Fibroblast of the conjunctiva (primary cell): ENCODE data around the gene KLHL41.
"Not testable (repeated sequence)": the region's sequence is repeated elsewhere in the genome, so short reads cannot be mapped to it uniquely, and the experiment has no call there.

Source experiments
- DNase-seq: peaks from one replicate; pipeline ENCODE4 v3.0.0-alpha.2; 2010; ENCODE audit warnings: low read depth

Gene KLHL41

GRCh38 chr2:169510496-169510895, 994 bp downstream of the KLHL41 start:
- DNase-seq = no peak

- no peak for DNase-seq
Measured at GRCh38 chr2:169511818-169512217, 2.3 kb downstream of the KLHL41 start.

GRCh38 chr2:169512525-169512924, 3.0 kb downstream of the KLHL41 start:
- no peak for DNase-seq

- DNase-seq = no peak
Measured at GRCh38 chr2:169513094-169513493, 3.6 kb downstream of the KLHL41 start.

- DNase-seq = no peak
Measured at GRCh38 chr2:169513926-169514325, 4.4 kb downstream of the KLHL41 start.

- not testable (repeated sequence) for DNase-seq
Measured at GRCh38 chr2:169514758-169515157, 5.3 kb downstream of the KLHL41 start.

GRCh38 chr2:169516488-169516995, 7.0 kb downstream of the KLHL41 start:
- not testable (repeated sequence) for DNase-seq

GRCh38 chr2:169520896-169521295, 11.4 kb downstream of the KLHL41 start:
- DNase-seq = no peak

- no peak for DNase-seq
Measured at GRCh38 chr2:169523681-169524080, 14.2 kb downstream of the KLHL41 start.

GRCh38 chr2:169525434-169525833, 15.9 kb downstream of the KLHL41 start:
- DNase-seq = no peak

- DNase-seq = no peak
Measured at GRCh38 chr2:169526451-169526850, 16.9 kb downstream of the KLHL41 start.

GRCh38 chr2:169528271-169528701, 18.8 kb downstream of the KLHL41 start:
- peak; percentile 30 for DNase-seq

GRCh38 chr2:169539460-169539859, 30.0 kb downstream of the KLHL41 start:
- DNase-seq = not testable (repeated sequence)

GRCh38 chr2:169540146-169540545, 30.6 kb downstream of the KLHL41 start:
- DNase-seq = no peak

GRCh38 chr2:169542433-169542832, 32.9 kb downstream of the KLHL41 start:
- DNase-seq = no peak

- no peak for DNase-seq
Measured at GRCh38 chr2:169546756-169547155, 37.3 kb downstream of the KLHL41 start.

GRCh38 chr2:169561364-169561763, 51.9 kb downstream of the KLHL41 start:
- DNase-seq = no peak

GRCh38 chr2:169562084-169562483, 52.6 kb downstream of the KLHL41 start:
- not testable (repeated sequence) for DNase-seq

- DNase-seq = no peak
Measured at GRCh38 chr2:169562519-169562918, 53.0 kb downstream of the KLHL41 start.

GRCh38 chr2:169565686-169566085, 56.2 kb downstream of the KLHL41 start:
- no peak for DNase-seq

- no peak for DNase-seq
Measured at GRCh38 chr2:169569948-169570347, 60.4 kb downstream of the KLHL41 start.

GRCh38 chr2:169570752-169571151, 61.2 kb downstream of the KLHL41 start:
- not testable (repeated sequence) for DNase-seq

GRCh38 chr2:169571571-169571970, 62.1 kb downstream of the KLHL41 start:
- DNase-seq = no peak

- DNase-seq = no peak
Measured at GRCh38 chr2:169572189-169572588, 62.7 kb downstream of the KLHL41 start.

- no peak for DNase-seq
Measured at GRCh38 chr2:169572821-169573159, 63.3 kb downstream of the KLHL41 start.
